Skin of body (tissue), 2 donors: ENCODE measurements around the gene TAGLN. TPM values are rescaled to one million over a fixed set of nuclear protein-coding genes. Genes with fewer than 3 reads are reported as not detected.
"Not testable (repeated sequence)": the region's sequence is repeated elsewhere in the genome, so short reads cannot be mapped to it uniquely, and the experiment has no call there.

Source experiments
- DNase-seq: peaks from one replicate; lab custom pipeline; 2025; lab: John Stamatoyannopoulos, UW
- total RNA-seq: library from RNA; depleted of rRNA; stranded (reverse); fragments of >200 nt; gene quantifications from one replicate; pipeline ENCODE4 v1.2.3, GENCODE V29; 2014

TAGLN gene
- total RNA-seq, 1 donor from 2014 or later, result 84.3 TPM

DNA sequence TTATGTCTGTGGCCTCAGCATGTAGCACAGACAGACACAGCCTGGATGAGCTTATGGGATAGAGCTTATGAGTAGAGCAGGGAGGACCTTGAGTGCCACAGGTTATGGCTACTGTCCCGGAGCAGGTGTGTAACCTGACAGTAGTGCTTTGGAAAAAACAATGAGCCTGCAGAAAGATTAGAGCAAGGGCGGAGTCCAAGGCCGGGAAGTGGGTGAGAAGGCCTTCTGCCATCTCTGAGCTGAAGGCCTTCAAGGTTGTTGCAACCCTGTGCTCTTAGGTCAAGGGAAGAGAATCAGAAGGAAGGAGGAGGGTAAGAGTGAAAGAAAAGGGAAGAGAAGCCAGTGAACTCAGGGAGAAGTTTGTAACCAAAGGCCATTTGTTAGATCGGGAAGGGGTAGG lies 3.9 kb upstream of the TAGLN start:
- no peak for DNase-seq

DNA sequence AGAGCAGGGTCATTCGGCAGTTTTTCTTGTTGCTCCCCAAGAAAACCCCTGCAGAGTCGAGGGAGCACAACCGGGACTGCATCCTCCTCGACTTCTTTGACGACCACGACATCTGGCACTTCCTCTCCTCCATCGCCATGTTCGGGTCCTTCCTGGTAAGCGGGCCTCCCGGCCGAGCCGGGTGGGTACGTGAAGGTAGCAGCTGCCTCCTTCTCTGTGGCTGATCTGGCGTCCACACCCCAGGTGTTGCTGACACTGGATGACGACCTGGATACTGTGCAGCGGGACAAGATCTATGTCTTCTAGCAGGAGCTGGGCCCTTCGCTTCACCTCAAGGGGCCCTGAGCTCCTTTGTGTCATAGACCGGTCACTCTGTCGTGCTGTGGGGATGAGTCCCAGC lies 3.4 kb upstream of the TAGLN start:
- no peak for DNase-seq

DNA sequence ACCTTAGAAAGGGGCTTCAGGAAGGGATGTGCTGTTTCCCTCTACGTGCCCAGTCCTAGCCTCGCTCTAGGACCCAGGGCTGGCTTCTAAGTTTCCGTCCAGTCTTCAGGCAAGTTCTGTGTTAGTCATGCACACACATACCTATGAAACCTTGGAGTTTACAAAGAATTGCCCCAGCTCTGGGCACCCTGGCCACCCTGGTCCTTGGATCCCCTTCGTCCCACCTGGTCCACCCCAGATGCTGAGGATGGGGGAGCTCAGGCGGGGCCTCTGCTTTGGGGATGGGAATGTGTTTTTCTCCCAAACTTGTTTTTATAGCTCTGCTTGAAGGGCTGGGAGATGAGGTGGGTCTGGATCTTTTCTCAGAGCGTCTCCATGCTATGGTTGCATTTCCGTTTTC lies 2.2 kb upstream of the TAGLN start:
- no peak for DNase-seq

DNA sequence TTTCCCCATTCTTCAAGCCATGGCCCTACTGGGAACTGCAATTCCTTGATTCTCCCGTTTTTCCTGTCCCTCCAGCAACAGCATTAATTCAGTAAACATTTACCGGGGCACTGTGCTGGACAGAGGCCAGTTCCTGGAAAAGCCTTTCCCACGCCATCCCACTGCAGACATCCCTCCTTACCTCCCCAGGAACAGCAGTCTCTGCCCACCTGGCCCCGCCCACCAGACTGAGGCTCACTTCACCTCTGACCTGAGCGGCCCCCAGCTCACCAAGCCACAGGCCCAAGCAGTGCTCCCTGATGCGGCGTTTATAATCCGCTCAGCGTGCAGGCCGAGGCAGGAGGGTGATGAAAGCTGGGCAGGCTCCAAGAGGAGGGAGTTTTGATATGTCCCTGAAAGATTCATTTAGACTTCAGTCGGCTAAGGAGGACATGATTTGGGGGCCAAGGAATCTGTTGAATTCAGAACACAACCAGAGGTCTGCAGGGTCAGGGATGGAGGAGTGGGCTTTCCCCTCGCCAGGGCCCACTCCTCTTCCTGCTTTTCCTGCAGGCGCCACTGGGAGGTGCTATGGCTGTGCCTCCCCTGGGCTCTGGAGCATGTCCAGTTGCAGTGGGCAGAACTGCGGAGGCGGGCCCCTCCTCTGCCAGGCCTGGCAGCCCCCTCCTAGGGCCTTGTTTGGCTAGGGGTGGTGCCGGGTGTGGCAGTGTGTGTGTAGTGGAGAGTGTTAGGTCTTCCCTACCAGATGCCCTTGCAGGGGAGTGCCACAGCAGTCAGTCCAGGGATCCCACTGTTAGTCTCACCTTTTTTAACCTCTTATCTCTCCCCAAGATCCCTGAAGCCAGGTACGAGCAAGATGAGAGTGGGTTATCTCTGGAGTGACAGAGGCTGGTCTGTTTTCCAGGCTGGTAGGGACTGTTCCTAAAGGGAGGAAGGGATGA lies 1.4 kb upstream of the TAGLN start:
- DNase-seq, result no peak

- no peak for DNase-seq
Observed at GRCh38 chr11:117198613-117199012, 557 bp upstream of the TAGLN start.

- no peak for DNase-seq
Observed at GRCh38 chr11:117199916-117200812, 994 bp downstream of the TAGLN start.

DNA sequence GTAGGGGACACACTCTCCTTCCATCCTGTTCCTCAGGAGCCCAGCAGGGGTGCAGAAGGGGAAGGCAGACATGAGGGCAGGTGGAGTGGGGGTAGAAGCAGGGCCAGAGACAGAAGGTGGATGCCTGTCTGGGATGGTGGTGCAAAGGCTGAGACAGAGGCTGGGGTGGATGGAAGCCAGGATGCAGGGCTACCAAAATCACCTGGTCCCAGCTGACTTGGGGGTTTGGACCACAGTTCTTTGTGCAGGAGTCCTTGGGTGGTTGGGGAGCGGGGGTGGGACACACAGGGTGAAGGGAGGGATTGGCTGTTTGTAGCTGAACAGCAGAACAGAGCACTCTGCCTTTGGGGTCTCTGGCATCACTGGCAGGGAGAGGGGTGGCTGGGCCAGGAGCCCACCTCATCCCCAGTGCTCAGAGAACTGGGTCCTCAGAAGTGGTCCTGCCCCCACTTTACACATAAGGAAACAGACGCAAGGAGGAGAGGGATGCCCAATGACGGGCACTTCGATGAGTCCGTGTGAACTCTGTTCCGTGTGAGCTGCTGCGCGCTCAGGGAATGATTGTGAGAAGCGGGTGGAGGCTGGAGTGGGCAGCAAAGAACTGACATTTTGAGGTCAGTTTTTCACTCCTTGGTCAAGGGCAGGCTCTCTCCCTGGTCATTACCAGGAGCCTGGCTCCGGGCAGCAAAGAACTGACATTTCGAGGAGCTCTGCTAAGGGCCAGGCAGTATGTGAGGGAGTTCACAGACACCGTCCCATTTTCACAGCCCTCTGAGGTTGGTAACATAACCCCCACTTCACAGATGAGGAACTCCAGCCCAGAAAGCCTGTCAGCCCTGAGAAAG lies 1.9 kb downstream of the TAGLN start:
- no peak for DNase-seq

GRCh38 chr11:117201658-117202305 lies 2.6 kb downstream of the TAGLN start:
- no peak for DNase-seq

- DNase-seq, result no peak
Observed at GRCh38 chr11:117202386-117203068, 3.4 kb downstream of the TAGLN start.

DNA sequence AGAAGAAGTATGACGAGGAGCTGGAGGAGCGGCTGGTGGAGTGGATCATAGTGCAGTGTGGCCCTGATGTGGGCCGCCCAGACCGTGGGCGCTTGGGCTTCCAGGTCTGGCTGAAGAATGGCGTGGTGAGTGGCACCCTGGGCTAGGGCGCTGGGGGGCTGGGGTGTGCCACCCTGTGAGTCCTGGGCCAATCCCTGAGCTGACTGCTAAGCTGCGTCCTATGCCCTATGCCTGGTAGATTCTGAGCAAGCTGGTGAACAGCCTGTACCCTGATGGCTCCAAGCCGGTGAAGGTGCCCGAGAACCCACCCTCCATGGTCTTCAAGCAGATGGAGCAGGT lies 3.9 kb downstream of the TAGLN start:
- no peak for DNase-seq

- no peak for DNase-seq
Observed at GRCh38 chr11:117204283-117205080, 5.3 kb downstream of the TAGLN start.

DNA sequence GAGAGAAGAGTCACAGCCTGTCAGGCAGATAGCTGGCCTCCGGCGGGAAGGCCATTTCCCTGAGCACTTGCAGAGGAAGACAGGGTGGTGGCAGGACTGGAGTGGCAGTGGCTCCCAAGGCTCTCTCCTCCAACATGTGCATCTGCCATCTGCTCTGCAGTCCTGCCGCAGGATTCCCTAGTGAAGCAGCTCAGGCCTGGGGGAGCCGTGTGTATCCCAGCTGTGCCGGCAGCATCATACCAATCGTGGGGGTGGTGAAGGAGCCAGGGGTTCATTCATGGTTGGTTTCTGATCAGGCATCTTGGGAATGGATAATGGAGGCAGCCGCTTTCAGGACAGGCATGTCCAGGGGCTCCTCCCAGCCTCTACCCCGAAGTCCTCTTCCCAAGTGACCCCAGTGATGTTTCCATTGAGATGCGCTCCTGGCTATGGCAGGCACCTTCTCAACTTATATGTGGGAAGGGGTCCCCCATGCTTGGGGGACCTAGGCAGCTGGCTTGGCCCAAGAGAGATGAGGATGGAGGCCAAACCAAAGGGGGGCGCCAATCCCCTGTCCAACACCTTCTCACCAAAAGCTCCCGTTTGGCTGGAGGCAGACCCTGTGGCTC lies 6.1 kb downstream of the TAGLN start:
- no peak for DNase-seq

- not testable (repeated sequence) for DNase-seq
Observed at GRCh38 chr11:117206111-117206510, 6.9 kb downstream of the TAGLN start.

DNA sequence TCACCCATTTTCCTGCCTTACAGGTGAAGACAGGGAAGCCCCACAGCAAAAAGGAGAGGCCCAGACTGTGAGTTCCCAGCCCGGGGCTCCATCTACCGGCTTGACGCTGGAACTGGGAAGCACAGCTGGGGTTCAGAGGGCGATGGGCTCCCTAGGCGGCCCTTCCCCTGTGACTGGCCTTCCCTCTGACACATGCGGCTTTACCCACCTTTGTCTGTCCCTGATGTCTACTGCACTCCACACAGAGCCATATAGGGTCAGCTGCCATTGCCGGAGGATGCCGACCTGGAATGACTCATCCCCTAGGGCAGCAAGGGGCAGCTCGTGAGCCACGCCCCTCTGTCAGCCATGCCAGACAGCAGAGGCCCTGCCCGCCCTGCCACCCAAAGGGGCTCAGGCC lies 7.7 kb downstream of the TAGLN start:
- DNase-seq, result not testable (repeated sequence)

DNA sequence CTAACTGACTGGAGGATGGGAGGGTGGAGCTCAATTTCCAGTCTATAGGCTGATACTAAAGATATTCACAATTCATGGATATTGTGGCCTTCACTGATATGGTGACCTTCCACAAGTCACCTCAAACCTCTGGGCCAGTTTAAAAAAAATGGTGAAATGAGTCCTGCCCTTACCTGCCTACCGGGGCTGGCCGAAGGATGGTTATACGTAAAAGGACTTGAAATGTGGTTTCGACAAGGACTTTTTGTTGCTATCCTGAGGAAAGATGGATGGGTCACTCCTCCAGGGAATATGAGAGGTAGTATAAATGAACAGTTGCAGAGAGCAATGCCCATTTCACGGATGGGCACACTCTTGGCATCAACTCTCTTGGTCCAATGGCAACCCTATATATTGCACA lies 8.3 kb downstream of the TAGLN start:
- not testable (repeated sequence) for DNase-seq

DNA sequence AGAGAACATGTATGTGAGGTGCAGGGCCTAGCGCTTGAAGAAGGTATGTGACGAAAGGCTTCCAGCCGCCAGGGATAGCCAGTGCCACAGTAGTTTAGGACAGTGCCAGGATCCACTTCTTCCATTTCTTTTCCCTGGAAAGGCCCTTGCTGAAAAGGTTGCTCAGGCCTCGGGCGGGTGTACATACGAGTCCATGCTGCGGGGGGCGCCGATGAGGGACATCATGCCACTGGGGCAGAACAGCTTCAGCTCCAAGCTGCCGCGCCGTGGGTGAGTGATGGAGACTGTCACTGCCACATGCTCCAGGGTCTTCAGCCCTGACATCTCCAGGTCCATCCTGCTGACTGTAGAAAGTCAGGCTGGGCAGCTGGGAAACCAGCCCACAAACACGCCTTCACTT lies 9.5 kb downstream of the TAGLN start:
- not testable (repeated sequence) for DNase-seq

- DNase-seq, result not testable (repeated sequence)
Observed at GRCh38 chr11:117209351-117210125, 10.4 kb downstream of the TAGLN start.

DNA sequence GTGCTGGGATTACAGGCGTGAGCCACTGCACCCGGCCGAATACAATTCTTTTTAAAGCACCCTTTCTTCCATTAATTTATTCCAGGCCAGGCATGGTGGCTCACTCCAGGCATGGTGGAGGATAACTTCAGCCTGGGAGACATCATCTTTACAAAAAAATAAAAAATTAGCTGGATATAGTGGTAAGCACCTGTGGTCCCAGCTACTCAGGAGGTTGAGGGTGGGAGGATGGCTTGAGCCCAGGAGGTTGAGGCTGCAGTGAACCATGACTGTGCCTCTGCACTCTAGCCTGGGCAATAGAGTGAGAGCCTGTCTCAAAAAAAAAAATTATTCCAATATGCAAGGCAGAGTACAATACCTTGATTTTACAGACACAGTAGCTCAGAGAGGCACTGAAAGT lies 11.4 kb downstream of the TAGLN start:
- no peak for DNase-seq
